HG03064 (cell line): ENCODE measurements around the gene OGG1.

Experiments used
- ATAC-seq: cut with Tn5 transposase; IDR thresholded peaks from one replicate; pipeline ENCODE4 v1.9.1; 2021; ENCODE audit warnings: low read depth; ENCODE audit not compliant: unreplicated experiment

The OGG1 gene

GRCh38 chr3:9727041-9727595 lies 22.6 kb upstream of the OGG1 start:
- ATAC-seq = no peak

GRCh38 chr3:9727743-9728142 lies 22.0 kb upstream of the OGG1 start:
- ATAC-seq = no peak

GRCh38 chr3:9729419-9729818 lies 20.3 kb upstream of the OGG1 start:
- no peak for ATAC-seq

GRCh38 chr3:9730657-9731205 lies 19.0 kb upstream of the OGG1 start:
- peak; percentile 39 for ATAC-seq

- peak; percentile 94 for ATAC-seq
Measured at GRCh38 chr3:9731206-9732079, 18.3 kb upstream of the OGG1 start, which contains the start of gene BRPF1. Gene BRPF1 (plus strand): TSS chr3:9731735. CDS start chr3:9734141, 2,406 bp downstream.

- ATAC-seq = no peak
Measured at GRCh38 chr3:9732080-9732739, 17.5 kb upstream of the OGG1 start.

GRCh38 chr3:9732740-9733115 lies 17.0 kb upstream of the OGG1 start:
- no peak for ATAC-seq

- no peak for ATAC-seq
Measured at GRCh38 chr3:9736831-9737230, 12.9 kb upstream of the OGG1 start.

- no peak for ATAC-seq
Measured at GRCh38 chr3:9739181-9739580, 10.6 kb upstream of the OGG1 start.

GRCh38 chr3:9742560-9742959 lies 7.2 kb upstream of the OGG1 start:
- ATAC-seq = no peak

- ATAC-seq = no peak
Measured at GRCh38 chr3:9743548-9743947, 6.2 kb upstream of the OGG1 start.

GRCh38 chr3:9744162-9744561 lies 5.6 kb upstream of the OGG1 start:
- ATAC-seq = no peak

- ATAC-seq = no peak
Measured at GRCh38 chr3:9745521-9745920, 4.2 kb upstream of the OGG1 start.

GRCh38 chr3:9746330-9746729 lies 3.4 kb upstream of the OGG1 start:
- ATAC-seq = no peak

GRCh38 chr3:9747267-9747666 lies 2.5 kb upstream of the OGG1 start:
- ATAC-seq = no peak

- no peak for ATAC-seq
Measured at GRCh38 chr3:9748031-9748430, 1.7 kb upstream of the OGG1 start.

GRCh38 chr3:9749296-9749644 lies 482 bp upstream of the OGG1 start:
- no peak for ATAC-seq

- no peak for ATAC-seq
Measured at GRCh38 chr3:9750556-9751411, 1.0 kb downstream of the OGG1 start.

GRCh38 chr3:9754678-9755077 lies 4.9 kb downstream of the OGG1 start:
- ATAC-seq = no peak

- ATAC-seq = no peak
Measured at GRCh38 chr3:9757427-9757826, 7.7 kb downstream of the OGG1 start.
